GM12892 (cell line): ENCODE measurements around the gene ARL4A.
"Not testable (repeated sequence)": the region's sequence is repeated elsewhere in the genome, so short reads cannot be mapped to it uniquely, and the experiment has no call there.

Source experiments
- DNase-seq: peaks from one replicate; pipeline ENCODE4 v3.0.0; 2011; ENCODE audit not compliant: insufficient read length
- FAIRE-seq: peaks from 2 replicates; lab custom pipeline; 2011; peaks lifted over from hg19 to GRCh38; lab: Jason Lieb, UNC
- POLR2A ChIP-seq: IDR thresholded peaks from 2 replicates; pipeline ENCODE4 v1.6.1; 2011; ENCODE audit warnings: low read depth, low read length, control low read depth
- POLR2AphosphoS5 ChIP-seq: IDR thresholded peaks from 2 replicates; pipeline ENCODE4 v1.6.1; 2011; ENCODE audit warnings: low read depth, low read length, control low read depth
- TAF1 ChIP-seq: IDR thresholded peaks from 2 replicates; pipeline ENCODE4 v1.6.1; 2011; ENCODE audit warnings: low read depth, mild to moderate bottlenecking, control low read depth, low read length, borderline replicate concordance

The ARL4A gene

GRCh38 chr7:12690041-12690878, 2.8 kb downstream of the ARL4A start:
- no peak for TF ChIP-seq TAF1
- no peak for TF ChIP-seq POLR2A
- no peak for TF ChIP-seq POLR2AphosphoS5
- DNase-seq (no peak), FAIRE-seq (no peak)

GRCh38 chr7:12691388-12691787, 4.0 kb downstream of the ARL4A start:
- FAIRE-seq, DNase-seq: not testable (repeated sequence)

- no peak for TF ChIP-seq POLR2A
- DNase-seq (no peak), FAIRE-seq (no peak)
Observed at GRCh38 chr7:12692035-12692434, 4.6 kb downstream of the ARL4A start.

GRCh38 chr7:12692479-12693259, 5.2 kb downstream of the ARL4A start:
- DNase-seq = no peak
- TF ChIP-seq POLR2A (no peak), TAF1 (no peak), POLR2AphosphoS5 (no peak)
- FAIRE-seq = no peak

GRCh38 chr7:12694817-12695216, 7.4 kb downstream of the ARL4A start:
- FAIRE-seq (no peak), DNase-seq (no peak)
- TF ChIP-seq POLR2AphosphoS5 = no peak
- TF ChIP-seq TAF1 = no peak
- TF ChIP-seq POLR2A = no peak

GRCh38 chr7:12695965-12696364, 8.5 kb downstream of the ARL4A start:
- TF ChIP-seq POLR2A = no peak
- TF ChIP-seq TAF1 = no peak
- TF ChIP-seq POLR2AphosphoS5 = no peak
- FAIRE-seq (no peak), DNase-seq (no peak)

- no peak for FAIRE-seq
- TF ChIP-seq POLR2AphosphoS5 = no peak
- no peak for TF ChIP-seq POLR2A
- no peak for TF ChIP-seq TAF1
Observed at GRCh38 chr7:12699299-12699698, 11.9 kb downstream of the ARL4A start.

GRCh38 chr7:12701433-12701832, 14.0 kb downstream of the ARL4A start:
- TF ChIP-seq TAF1 = no peak
- DNase-seq = no peak
- FAIRE-seq = no peak

More at GRCh38 chr7:12699299-12699698, 11.9 kb downstream of the ARL4A start:
- no peak for DNase-seq

GRCh38 chr7:12703881-12704280, 16.4 kb downstream of the ARL4A start:
- no peak for DNase-seq
- TF ChIP-seq POLR2AphosphoS5 (no peak), POLR2A (no peak), TAF1 (no peak)
- FAIRE-seq = no peak

GRCh38 chr7:12705878-12706277, 18.4 kb downstream of the ARL4A start:
- FAIRE-seq (no peak), DNase-seq (no peak)
- TF ChIP-seq TAF1 (no peak), POLR2A (no peak), POLR2AphosphoS5 (no peak)

GRCh38 chr7:12706900-12707536, 19.6 kb downstream of the ARL4A start:
- DNase-seq = no peak
- no peak for FAIRE-seq
- no peak for TF ChIP-seq TAF1
- no peak for TF ChIP-seq POLR2AphosphoS5
- no peak for TF ChIP-seq POLR2A
